ENCODE measurements around the gene DENND1B.

Gene DENND1B

DNA sequence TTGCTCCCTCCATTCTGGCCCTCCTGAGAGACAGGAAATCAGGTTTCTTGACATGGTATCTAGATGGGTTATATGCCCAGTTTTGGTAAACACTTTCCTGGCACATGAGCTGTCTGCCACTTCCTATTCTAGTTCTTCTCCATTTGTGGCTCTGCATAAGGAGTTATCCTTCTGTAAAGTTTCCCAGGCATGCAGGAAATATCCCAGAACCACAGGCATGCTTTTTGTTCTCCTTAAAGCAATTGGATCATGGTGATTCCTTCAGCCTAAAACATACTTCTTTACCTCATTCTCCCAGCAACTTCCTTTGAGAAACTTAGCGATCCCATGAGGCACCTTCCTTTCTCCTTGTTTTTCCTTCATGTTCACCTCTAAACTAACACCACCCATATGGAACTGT lies 307.4 kb downstream of the DENND1B start:
- DNase-seq (ENCODE audit: low spot score) = no peak

- DNase-seq (ENCODE audit: low spot score) = no peak
These were observed 308.5 kb downstream of the DENND1B start for GRCh38 chr1:197466813-197467212.

GRCh38 chr1:197465528-197466327 lies 309.6 kb downstream of the DENND1B start:
- no peak for DNase-seq (ENCODE audit: low spot score)

DNA sequence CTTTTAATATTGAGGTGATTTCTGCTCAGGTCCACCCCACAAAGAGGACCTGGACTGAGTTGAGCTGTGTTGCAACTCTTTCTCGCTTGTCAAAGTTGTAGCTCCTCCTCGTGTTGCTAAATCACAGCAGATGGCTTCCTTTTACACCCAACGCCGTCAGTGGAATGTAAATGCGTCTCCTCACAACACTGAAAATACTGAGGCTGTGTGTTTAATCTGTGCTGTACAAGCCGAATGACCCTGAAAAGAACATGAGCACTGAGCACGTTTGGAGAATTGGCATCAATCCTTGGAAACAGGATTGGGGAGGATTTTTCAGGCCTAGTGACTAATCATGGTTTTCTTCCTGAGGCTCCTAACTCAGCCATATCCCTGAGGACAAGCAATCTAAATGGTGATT lies 311.2 kb downstream of the DENND1B start:
- DNase-seq (ENCODE audit: low spot score) = no peak

DNA sequence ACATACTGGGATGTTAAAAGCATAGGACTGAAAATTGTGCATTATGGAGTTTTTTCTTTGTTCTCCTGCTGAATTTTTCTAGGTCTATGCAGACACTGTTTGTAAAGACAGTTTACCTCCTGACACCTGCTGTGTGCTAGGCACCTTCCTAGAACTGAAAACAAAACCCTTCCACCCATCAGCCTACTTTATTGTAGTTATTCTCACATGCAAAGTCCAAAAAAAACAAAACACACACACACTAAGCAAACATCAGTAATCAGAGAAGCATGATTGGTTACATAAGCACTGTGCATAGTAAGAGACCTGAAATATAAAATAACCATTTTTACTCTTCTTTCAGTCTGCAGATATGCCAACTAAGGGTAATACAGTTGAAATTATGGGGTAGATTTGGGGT lies 312.1 kb downstream of the DENND1B start:
- no peak for DNase-seq (ENCODE audit: low spot score)

- DNase-seq (ENCODE audit: low spot score) = no peak
These were observed 312.7 kb downstream of the DENND1B start for GRCh38 chr1:197462539-197462938.

Data from hematopoietic multipotent progenitor cell treated with erythropoietin and hydrocortisone succinate and interleukin-3 and kit ligand, for 17 days (in vitro differentiated cells).